Naive thymus-derived CD4-positive, alpha-beta T cell (primary cell): ENCODE measurements around the gene MLLT6. TPM values are rescaled to one million over a fixed set of nuclear protein-coding genes. Genes with fewer than 3 reads are reported as not detected.

Experiments used
- ATAC-seq: fragments of 150-1000 bp; cut with Tn5 transposase; 2 replicates; pipeline ENCODE4 v1.10.0; 2021; ENCODE audit warnings: mild to moderate bottlenecking, moderate library complexity
- CTCF ChIA-PET: fragments of 350-600 bp; sonication (Branson Sonifier 250); formaldehyde crosslinking; loops from one replicate; lab custom pipeline; 2021; ENCODE audit warnings: antibody characterized with exemption; lab: Charles Lee
- POLR2A ChIA-PET: fragments of 350-600 bp; sonication (Branson Sonifier 250); formaldehyde crosslinking; loops from one replicate; lab custom pipeline; 2021; ENCODE audit warnings: antibody characterized with exemption, inconsistent platforms; lab: Charles Lee
- DNase-seq, 9 donors: peaks; one replicate each; pipeline versions ENCODE4 v3.0.0 to v3.0.0-alpha.2; 2020 to 2022; ENCODE audit warnings: mixed read lengths in 1 of 9
- H3K27ac ChIP-seq: one replicate; pipeline ENCODE4 v1.7.0; 2013; ENCODE audit warnings: mild to moderate bottlenecking, low read depth, low read length, moderate library complexity
- H3K27me3 ChIP-seq, 2 donors: one replicate each; pipeline ENCODE4 v1.7.0; 2013; ENCODE audit warnings: low read length in 2 of 2, mild to moderate bottlenecking in 2 of 2, moderate library complexity in 2 of 2; ENCODE audit not compliant: control insufficient read depth in 2 of 2, insufficient read depth in 2 of 2
- H3K36me3 ChIP-seq, 3 experiments: 1 replicate in 2 of 3; 2 replicates in 1 of 3; pipeline ENCODE4 v1.7.0; 2013; ENCODE audit warnings: low read length in 3 of 3, mild to moderate bottlenecking in 3 of 3, moderate library complexity in 1 of 3; ENCODE audit not compliant: insufficient read depth in 3 of 3, control insufficient read depth in 2 of 3
- H3K4me1 ChIP-seq, 2 donors: one replicate each; pipeline ENCODE4 v1.7.0; 2013; ENCODE audit warnings: low read length in 2 of 2, mild to moderate bottlenecking in 2 of 2, moderate library complexity in 1 of 2; ENCODE audit not compliant: control insufficient read depth in 2 of 2, insufficient read depth in 2 of 2
- H3K4me3 ChIP-seq: 2 replicates; pipeline ENCODE4 v1.7.0; 2013; ENCODE audit warnings: mild to moderate bottlenecking, low read length
- H3K9me3 ChIP-seq, 3 experiments: 1 replicate in 2 of 3; 2 replicates in 1 of 3; pipeline ENCODE4 v1.7.0; 2013; ENCODE audit warnings: low read length in 3 of 3; ENCODE audit not compliant: control insufficient read depth in 2 of 3
- H3K27ac Mint-ChIP-seq, 9 donors: one replicate each; pipeline ENCODE4 v1.8.0; 2020 to 2022; ENCODE audit warnings: mixed read lengths in 9 of 9, mild to moderate bottlenecking in 8 of 9, moderate library complexity in 5 of 9, inconsistent platforms in 2 of 9
- H3K27me3 Mint-ChIP-seq, 5 donors: one replicate each; pipeline ENCODE4 v1.8.0; 2021 to 2022; ENCODE audit warnings: mixed read lengths in 5 of 5, mild to moderate bottlenecking in 1 of 5
- H3K36me3 Mint-ChIP-seq, 5 donors: one replicate each; pipeline ENCODE4 v1.8.0; 2020 to 2022; ENCODE audit warnings: mixed read lengths in 5 of 5, mild to moderate bottlenecking in 3 of 5, inconsistent platforms in 1 of 5
- H3K4me1 Mint-ChIP-seq, 7 donors: one replicate each; pipeline ENCODE4 v1.8.0; 2020 to 2022; ENCODE audit warnings: mixed read lengths in 7 of 7, mild to moderate bottlenecking in 3 of 7, inconsistent platforms in 1 of 7
- H3K4me3 Mint-ChIP-seq, 10 donors: one replicate each; pipeline ENCODE4 v1.8.0; 2020 to 2022; ENCODE audit warnings: mild to moderate bottlenecking in 10 of 10, mixed read lengths in 10 of 10, moderate library complexity in 6 of 10, inconsistent platforms in 2 of 10
- H3K9me3 Mint-ChIP-seq, 11 donors: one replicate each; pipeline ENCODE4 v1.8.0; 2020 to 2022; ENCODE audit warnings: mixed read lengths in 11 of 11, mild to moderate bottlenecking in 4 of 11, inconsistent platforms in 1 of 11, moderate library complexity in 1 of 11
- intact Hi-C, 2 donors: fragments of 100-400 bp; cut with micrococcal nuclease; formaldehyde crosslinking; loops; one replicate each; pipeline ENCODE4 v1.15.1; 2023
- polyA plus RNA-seq, 2 donors: library from polyadenylated mRNA; unstranded; fragments of 300-500 nt; fragmentation: Illumina TruSeq; gene quantifications; one replicate each; pipeline ENCODE4 v1.2.3, GENCODE V29; 2021
- total RNA-seq, 6 experiments: library from RNA in 5 of 6; stranded (reverse) in 5 of 6; gene quantifications; 1 replicate in 5 of 6; 2 replicates in 1 of 6; pipeline ENCODE4 v1.2.3 and lab custom pipeline; 2021 to 2026

The MLLT6 gene
- total and polyA plus RNA-seq, 7 experiments from 2014 or later: 10.2 to 533 (median 353) TPM

- Histone ChIP-seq H3K27me3 (no peaks in the 10 kb centered on the region), H3K36me3 (peaks cover 0 to 25% (median 0%) of the 10 kb centered on the region in 3 experiments), H3K4me1 (peaks cover 39 to 57% of the 10 kb centered on the region in 2 donors), H3K4me3 (peak overlapping the region; percentile 64), H3K27ac (peak overlapping the region; percentile 81), H3K9me3 (no peaks in the 10 kb centered on the region)
- H3K36me3 Mint-ChIP-seq: peaks cover 0 to 21% (median 0%) of the 10 kb centered on the region in 5 donors
- H3K27me3 Mint-ChIP-seq: peaks cover 0 to 2% (median 0%) of the 10 kb centered on the region in 5 donors
- intact Hi-C loops: loop anchor here (1.0 to 2.0 kb wide), 4 partner anchors 9 to 169 kb away; partner anchors contain the start of gene MLLT6 (in 1 of the 2)
- ATAC-seq (peak; percentile 9), DNase-seq (peak in 4 of 9 donors; percentile 23 to 71 (median 42))
- POLR2A ChIA-PET: interaction anchor here (0.6 to 15.9 kb wide), 12 partner anchors 10 to 74 kb away, joined by 3 to 317 read pairs (median 4); partner anchors contain the start of genes EPOP, MLLT6 and PSMB3
- H3K27ac Mint-ChIP-seq: peak overlapping the region; percentile 89 to 94 (median 92)
- H3K4me3 Mint-ChIP-seq: peak overlapping the region; percentile 70 to 87 (median 77)
- H3K4me1 Mint-ChIP-seq: peaks cover 25 to 85% (median 63%) of the 10 kb centered on the region in 7 donors
- CTCF ChIA-PET: interaction anchor here (1.0 to 2.6 kb wide), 9 partner anchors 11 to 126 kb away, joined by 3 to 14 read pairs (median 4); partner anchors contain the start of gene MLLT6
- peaks cover 0 to 8% (median 0%) of the 10 kb centered on the region in 11 donors for H3K9me3 Mint-ChIP-seq
Observed at GRCh38 chr17:38727736-38728135, 22.7 kb downstream of the MLLT6 start.

DNA sequence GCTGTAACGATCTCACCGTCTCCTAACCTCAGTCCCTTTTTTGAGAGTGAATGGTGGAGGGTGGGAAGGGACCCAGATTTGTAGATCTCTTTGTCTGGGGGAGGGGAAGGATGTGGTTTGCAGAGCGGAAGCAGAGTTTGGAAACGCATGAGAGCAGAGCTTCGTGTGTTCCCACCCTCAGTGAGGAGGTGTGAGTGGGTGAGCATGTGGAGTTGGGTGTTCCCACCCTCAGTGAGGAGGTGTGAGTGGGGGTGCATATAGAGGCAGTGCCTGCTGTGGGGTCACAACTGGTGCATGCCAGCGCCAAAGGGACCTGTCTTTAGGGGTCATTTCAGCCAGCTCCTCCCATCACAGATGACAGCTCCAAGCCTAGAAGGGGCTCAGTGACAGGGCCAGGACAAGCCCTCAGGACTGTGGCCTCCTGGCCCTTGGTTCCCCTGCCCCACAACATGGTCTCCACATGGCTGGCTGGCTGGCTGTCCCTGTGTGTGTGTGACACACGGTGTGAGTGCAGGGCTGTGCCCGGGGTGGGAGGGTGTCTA is 23.3 kb downstream of the MLLT6 start:
- Mint-ChIP-seq H3K27ac (peak overlapping the region; percentile 89 to 94 (median 92)), H3K36me3 (peaks cover 0 to 21% (median 0%) of the 10 kb centered on the region in 5 donors), H3K4me1 (peaks cover 29 to 85% (median 69%) of the 10 kb centered on the region in 7 donors), H3K9me3 (peaks cover 0 to 9% (median 0%) of the 10 kb centered on the region in 11 donors), H3K4me3 (peak overlapping the region; percentile 70 to 87 (median 77)), H3K27me3 (peaks cover 0 to 2% (median 0%) of the 10 kb centered on the region in 5 donors)
- Histone ChIP-seq H3K9me3 (no peaks in the 10 kb centered on the region), H3K36me3 (peaks cover 0 to 23% (median 0%) of the 10 kb centered on the region in 3 experiments), H3K4me3 (peak overlapping the region; percentile 64), H3K27ac (peak overlapping the region; percentile 81), H3K27me3 (no peaks in the 10 kb centered on the region), H3K4me1 (peaks cover 39 to 57% of the 10 kb centered on the region in 2 donors)
- peak in 8 of 9 donors; percentile 68 to 88 (median 86) for DNase-seq
- CTCF ChIA-PET: interaction anchor here (1.0 to 2.6 kb wide), 14 partner anchors 12 to 126 kb away, joined by 3 to 14 read pairs (median 4); partner anchors contain the start of genes EPOP and MLLT6
- intact Hi-C loops: loop anchor here (1.0 to 2.0 kb wide), 4 partner anchors 10 to 170 kb away; partner anchors contain the start of gene MLLT6 (in 1 of the 2)
- peak; percentile 66 for ATAC-seq
- POLR2A ChIA-PET: interaction anchor here (0.6 to 15.9 kb wide), 15 partner anchors 11 to 1375 kb away, joined by 3 to 317 read pairs (median 4); partner anchors contain the start of genes EPOP, MLLT6, PSMB3 and RPL23

DNA sequence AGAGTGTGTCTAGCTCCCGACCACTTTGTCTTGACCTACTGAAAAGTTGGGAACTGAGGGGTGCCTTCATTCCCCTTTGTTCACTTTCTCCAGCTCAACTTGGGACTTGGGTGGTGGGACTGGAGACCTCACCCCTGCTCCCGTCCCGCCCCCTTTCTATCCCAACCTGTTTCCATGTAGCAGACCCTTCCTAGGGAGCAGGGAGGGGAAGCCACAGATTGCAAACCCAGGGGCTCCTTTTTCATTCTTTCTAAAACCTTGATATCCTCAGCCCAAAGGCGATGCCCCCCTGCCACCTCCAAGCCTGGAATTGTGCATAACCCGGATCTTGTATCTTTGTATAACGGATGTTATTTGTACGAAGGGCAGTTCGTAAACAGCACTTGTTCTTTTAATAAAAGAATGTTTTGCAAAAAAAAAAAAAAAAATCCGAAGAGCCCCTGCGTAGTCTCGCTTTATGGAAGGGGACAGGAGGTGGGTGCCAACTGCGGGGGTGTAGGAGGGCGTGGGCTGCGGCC is 24.4 kb downstream of the MLLT6 start:
- intact Hi-C loops: loop anchor here in 1 of 2 donors (2.0 kb wide), 1 partner anchor 171 kb away; no protein-coding TSS in a partner anchor

GRCh38 chr17:38729886-38730525 is 24.9 kb downstream of the MLLT6 start, which contains the start of gene CISD3:
Gene CISD3, plus strand, starts transcription at chr17:38730341. Its CDS starts 18 bp downstream, at chr17:38730359.
- Mint-ChIP-seq H3K27ac (peak within 1 kb of the TSS; percentile 89 to 97 (median 93)), H3K9me3 (peaks cover 0 to 10% (median 0%) of the 10 kb centered on the region in 11 donors), H3K4me3 (peak within 1 kb of the TSS; percentile 87 to 99 (median 95)), H3K27me3 (peaks cover 0 to 2% (median 0%) of the 10 kb centered on the region in 5 donors), H3K36me3 (peaks cover 0 to 21% (median 0%) of the 10 kb centered on the region in 5 donors), H3K4me1 (peaks cover 40 to 91% (median 79%) of the 10 kb centered on the region in 7 donors)
- peak within 1 kb of the TSS; percentile 78 for H3K4me3 ChIP-seq
- peak; percentile 73 to 91 (median 84) for DNase-seq
- peak; percentile 92 for ATAC-seq
- H3K36me3 ChIP-seq: peaks cover 0 to 16% (median 0%) of the 10 kb centered on the region in 3 experiments
- peaks cover 44 to 56% of the 10 kb centered on the region in 2 donors for H3K4me1 ChIP-seq
- peak within 1 kb of the TSS; percentile 81 for H3K27ac ChIP-seq
- CTCF ChIA-PET: interaction anchor here (1.9 to 2.3 kb wide), 3 partner anchors 19 to 63 kb away, joined by 5 to 19 read pairs (median 8); no protein-coding TSS in a partner anchor
- POLR2A ChIA-PET: interaction anchor here (0.9 to 15.9 kb wide), 11 partner anchors 13 to 423 kb away, joined by 3 to 317 read pairs (median 6); partner anchors contain the start of genes EPOP, MLLT6 and PSMB3
- H3K27me3 ChIP-seq: no peaks in the 10 kb centered on the region
- H3K9me3 ChIP-seq: no peaks in the 10 kb centered on the region
- intact Hi-C loops: loop anchor here (1.0 to 2.0 kb wide), 4 partner anchors 22 to 171 kb away; partner anchors contain the start of gene PSMB3 (in 2 of the 2)

More for the DNA sequence above, 24.4 kb downstream of the MLLT6 start:
- Histone ChIP-seq H3K4me3 (peak overlapping the region; percentile 63), H3K4me1 (peaks cover 44 to 60% of the 10 kb centered on the region in 2 donors), H3K27me3 (no peaks in the 10 kb centered on the region), H3K27ac (peak overlapping the region; percentile 81), H3K9me3 (no peaks in the 10 kb centered on the region), H3K36me3 (peaks cover 0 to 22% (median 0%) of the 10 kb centered on the region in 3 experiments)
- Mint-ChIP-seq H3K36me3 (peaks cover 0 to 21% (median 0%) of the 10 kb centered on the region in 5 donors), H3K4me1 (peaks cover 37 to 89% (median 76%) of the 10 kb centered on the region in 7 donors), H3K4me3 (peak overlapping the region; percentile 70 to 87 (median 77)), H3K27ac (peak overlapping the region in 8 of 9 donors; percentile 89 to 93 (median 91)), H3K27me3 (peaks cover 0 to 2% (median 0%) of the 10 kb centered on the region in 5 donors), H3K9me3 (peaks cover 0 to 10% (median 0%) of the 10 kb centered on the region in 11 donors)
- ATAC-seq: no peak
- ChIA-PET CTCF (interaction anchor here (0.5 to 2.6 kb wide), 9 partner anchors 13 to 893 kb away, joined by 3 to 14 read pairs (median 4); partner anchors contain the start of gene MLLT6), POLR2A (interaction anchor here (0.9 to 15.9 kb wide), 8 partner anchors 10 to 1373 kb away, joined by 3 to 317 read pairs (median 8); partner anchors contain the start of genes EPOP, MLLT6, PSMB3 and RPL23)
- peak in 1 of 9 donors; percentile 7 for DNase-seq

DNA sequence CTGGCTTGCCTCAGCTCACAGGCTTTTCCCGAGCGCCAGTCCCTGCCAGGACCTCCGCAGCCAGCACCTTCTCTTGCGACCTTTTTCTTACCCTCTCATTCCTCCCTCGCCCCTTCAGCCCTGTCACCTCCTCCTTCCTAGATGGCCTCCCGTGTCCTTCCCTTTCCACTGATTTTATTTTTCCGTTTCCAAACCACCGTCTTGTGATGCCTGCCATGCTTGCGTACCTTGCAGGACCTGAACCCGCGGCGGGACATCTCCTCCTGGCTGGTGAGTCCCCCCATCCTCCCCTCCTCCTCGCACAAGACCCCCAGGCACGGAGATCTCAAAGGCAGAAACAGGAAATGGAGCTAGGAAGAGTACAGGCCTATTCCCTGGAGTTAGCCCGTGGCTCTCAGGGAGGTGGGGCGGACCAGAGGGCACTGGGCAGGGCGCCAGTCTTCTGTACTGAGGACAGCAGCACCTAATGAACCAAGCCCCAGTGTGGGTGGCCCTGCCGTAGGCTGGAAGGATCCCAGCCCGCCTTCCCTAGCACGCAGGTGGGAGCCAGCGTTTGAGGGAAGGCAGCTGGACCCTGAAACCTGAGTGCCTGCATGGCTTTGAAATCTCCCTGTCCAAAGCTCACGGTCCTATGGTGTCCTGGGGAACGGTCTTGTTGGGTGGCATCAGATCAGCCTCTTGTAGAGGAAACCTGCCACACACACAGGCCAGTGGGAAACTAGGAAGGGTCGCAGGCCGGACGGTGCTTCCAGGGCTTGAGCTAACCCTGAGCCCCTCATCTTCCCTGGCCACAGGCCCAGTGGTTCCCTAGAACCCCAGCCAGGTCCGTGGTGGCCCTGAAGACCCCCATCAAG is 25.7 kb downstream of the MLLT6 start:
- Histone ChIP-seq H3K27me3 (no peaks in the 10 kb centered on the region), H3K36me3 (peaks cover 0 to 10% (median 0%) of the 10 kb centered on the region in 3 experiments), H3K4me3 (peak overlapping the region; percentile 78), H3K4me1 (peaks cover 44 to 48% of the 10 kb centered on the region in 2 donors), H3K9me3 (no peaks in the 10 kb centered on the region), H3K27ac (peak overlapping the region; percentile 73)
- intact Hi-C loops: loop anchor here (1.0 kb wide), 3 partner anchors 22 to 53 kb away; partner anchors contain the start of gene PSMB3 (in 2 of the 2)
- H3K4me1 Mint-ChIP-seq: peaks cover 40 to 87% (median 78%) of the 10 kb centered on the region in 7 donors
- ChIA-PET POLR2A (interaction anchor here (0.6 to 3.1 kb wide), 16 partner anchors 11 to 422 kb away, joined by 3 to 18 read pairs (median 4); partner anchors contain the start of genes EPOP, MLLT6 and PSMB3), CTCF (interaction anchor here (0.6 to 2.3 kb wide), 8 partner anchors 20 to 512 kb away, joined by 3 to 19 read pairs (median 5); no protein-coding TSS in a partner anchor)
- peaks cover 0 to 2% (median 0%) of the 10 kb centered on the region in 5 donors for H3K27me3 Mint-ChIP-seq
- peak overlapping the region; percentile 87 to 99 (median 95) for H3K4me3 Mint-ChIP-seq
- DNase-seq (peak in 3 of 9 donors; percentile 27 to 38 (median 36)), ATAC-seq (no peak)
- peaks cover 0 to 10% (median 0%) of the 10 kb centered on the region in 11 donors for H3K9me3 Mint-ChIP-seq
- H3K36me3 Mint-ChIP-seq: peaks cover 0 to 20% (median 0%) of the 10 kb centered on the region in 5 donors
- H3K27ac Mint-ChIP-seq: peak overlapping the region; percentile 83 to 97 (median 93)
